WERI-Rb-1 (cell line): ENCODE results near the gene AHNAK.

ENCODE experiments used
- DNase-seq: peaks from one replicate; pipeline ENCODE4 v3.0.0-alpha.2; 2020
- H3K27ac ChIP-seq: fragments of 250-450 bp; sonication (Bioruptor Pico); 2 replicates; pipeline ENCODE4 v1.5.1; 2020; ENCODE audit warnings: mild to moderate bottlenecking, moderate library complexity
- H3K27me3 ChIP-seq: fragments of 250-450 bp; sonication (Bioruptor Pico); 2 replicates; pipeline ENCODE4 v1.5.1; 2021; ENCODE audit warnings: mild to moderate bottlenecking, low read depth, moderate library complexity; ENCODE audit not compliant: insufficient read depth, severe bottlenecking
- H3K36me3 ChIP-seq: fragments of 250-450 bp; sonication (Bioruptor Pico); 2 replicates; pipeline ENCODE4 v1.5.1; 2020; ENCODE audit warnings: mild to moderate bottlenecking, moderate library complexity
- H3K4me3 ChIP-seq: 2 replicates; pipeline ENCODE4 v1.5.1; 2011; ENCODE audit warnings: low read depth, mild to moderate bottlenecking, control low read depth, low read length
- H3K9me3 ChIP-seq: fragments of 250-450 bp; sonication (Bioruptor Pico); 2 replicates; pipeline ENCODE4 v1.5.1; 2021; ENCODE audit warnings: mild to moderate bottlenecking, moderate library complexity; ENCODE audit not compliant: severe bottlenecking
- TF ChIP-seq, protein P1 (sequence below): IDR thresholded peaks from 2 replicates; pipeline ENCODE4 v1.5.1; 2011; ENCODE audit warnings: low read depth, mild to moderate bottlenecking, control low read depth, inconsistent platforms, low read length

The AHNAK gene

DNA sequence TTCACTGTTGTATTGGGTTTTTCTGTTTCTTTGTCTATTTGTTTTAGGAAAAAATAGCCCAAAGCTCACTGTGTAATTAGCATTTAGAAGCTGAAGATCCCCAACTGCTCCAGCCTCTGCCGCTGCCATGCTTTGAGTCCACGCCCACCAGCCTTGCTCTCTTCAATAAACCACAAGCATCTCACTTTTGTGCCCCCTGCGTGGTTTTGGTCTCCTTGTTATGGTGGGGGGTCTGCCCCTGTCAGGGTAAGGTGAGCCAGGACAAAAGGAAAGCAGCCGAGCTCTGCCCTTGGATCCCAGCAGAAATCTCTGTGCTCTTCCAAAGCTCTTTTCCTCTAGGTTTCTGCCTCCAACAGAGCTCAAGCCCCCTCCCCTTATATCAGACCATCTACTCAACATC is 123.6 kb downstream of the AHNAK start:
- no peak for DNase-seq
- H3K4me3 ChIP-seq = no peak overlapping the region
- no peaks in the 10 kb centered on the region for H3K27me3 ChIP-seq
- no peaks in the 10 kb centered on the region for H3K36me3 ChIP-seq
- TF ChIP-seq, protein P1, sequence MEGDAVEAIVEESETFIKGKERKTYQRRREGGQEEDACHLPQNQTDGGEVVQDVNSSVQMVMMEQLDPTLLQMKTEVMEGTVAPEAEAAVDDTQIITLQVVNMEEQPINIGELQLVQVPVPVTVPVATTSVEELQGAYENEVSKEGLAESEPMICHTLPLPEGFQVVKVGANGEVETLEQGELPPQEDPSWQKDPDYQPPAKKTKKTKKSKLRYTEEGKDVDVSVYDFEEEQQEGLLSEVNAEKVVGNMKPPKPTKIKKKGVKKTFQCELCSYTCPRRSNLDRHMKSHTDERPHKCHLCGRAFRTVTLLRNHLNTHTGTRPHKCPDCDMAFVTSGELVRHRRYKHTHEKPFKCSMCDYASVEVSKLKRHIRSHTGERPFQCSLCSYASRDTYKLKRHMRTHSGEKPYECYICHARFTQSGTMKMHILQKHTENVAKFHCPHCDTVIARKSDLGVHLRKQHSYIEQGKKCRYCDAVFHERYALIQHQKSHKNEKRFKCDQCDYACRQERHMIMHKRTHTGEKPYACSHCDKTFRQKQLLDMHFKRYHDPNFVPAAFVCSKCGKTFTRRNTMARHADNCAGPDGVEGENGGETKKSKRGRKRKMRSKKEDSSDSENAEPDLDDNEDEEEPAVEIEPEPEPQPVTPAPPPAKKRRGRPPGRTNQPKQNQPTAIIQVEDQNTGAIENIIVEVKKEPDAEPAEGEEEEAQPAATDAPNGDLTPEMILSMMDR = no peak
- H3K27ac ChIP-seq = no peak overlapping the region
- no peaks in the 10 kb centered on the region for H3K9me3 ChIP-seq

DNA sequence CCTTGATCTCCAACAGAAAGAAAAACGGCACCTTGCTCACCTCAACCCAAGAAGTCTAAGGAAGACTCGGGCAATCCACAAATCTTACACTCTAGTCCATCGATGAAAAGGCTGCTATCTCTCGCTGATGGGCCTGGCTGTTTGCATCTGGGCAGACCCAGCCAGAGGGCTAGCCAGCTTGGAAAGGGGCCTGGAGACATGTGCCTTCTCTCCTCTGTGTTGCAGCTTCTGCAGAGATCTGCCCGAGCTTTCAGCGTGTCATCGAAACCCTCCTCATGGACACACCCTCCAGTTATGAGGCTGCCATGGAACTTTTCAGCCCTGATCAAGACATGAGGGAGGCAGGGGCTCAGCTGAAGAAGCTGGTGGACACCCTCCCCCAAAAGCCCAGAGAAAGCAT is 124.6 kb downstream of the AHNAK start:
- no peaks in the 10 kb centered on the region for H3K9me3 ChIP-seq
- TF ChIP-seq, protein P1 = no peak
- no peak overlapping the region for H3K4me3 ChIP-seq
- H3K27ac ChIP-seq = no peak overlapping the region
- H3K36me3 ChIP-seq = no peaks in the 10 kb centered on the region
- no peaks in the 10 kb centered on the region for H3K27me3 ChIP-seq
- DNase-seq = no peak

DNA sequence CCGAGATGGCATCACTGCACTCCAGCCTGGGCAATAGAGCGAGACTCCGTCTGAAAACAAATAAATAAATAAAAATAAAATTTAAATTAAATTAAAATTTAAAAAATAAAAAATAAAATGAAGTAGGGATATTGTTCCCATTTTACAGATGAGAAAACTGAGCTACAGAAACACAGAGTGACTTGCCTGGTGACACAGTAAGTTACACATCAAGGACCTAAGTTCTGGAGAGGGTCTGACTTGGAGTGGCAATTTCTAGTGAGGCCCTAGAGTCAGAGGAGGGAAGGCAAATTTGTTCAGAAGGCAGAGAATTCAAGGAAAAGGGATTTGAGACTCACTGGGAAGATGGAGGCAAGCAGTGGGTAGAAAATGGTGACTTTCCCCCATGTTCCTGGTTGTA is 125.7 kb downstream of the AHNAK start:
- no peak for DNase-seq

DNA sequence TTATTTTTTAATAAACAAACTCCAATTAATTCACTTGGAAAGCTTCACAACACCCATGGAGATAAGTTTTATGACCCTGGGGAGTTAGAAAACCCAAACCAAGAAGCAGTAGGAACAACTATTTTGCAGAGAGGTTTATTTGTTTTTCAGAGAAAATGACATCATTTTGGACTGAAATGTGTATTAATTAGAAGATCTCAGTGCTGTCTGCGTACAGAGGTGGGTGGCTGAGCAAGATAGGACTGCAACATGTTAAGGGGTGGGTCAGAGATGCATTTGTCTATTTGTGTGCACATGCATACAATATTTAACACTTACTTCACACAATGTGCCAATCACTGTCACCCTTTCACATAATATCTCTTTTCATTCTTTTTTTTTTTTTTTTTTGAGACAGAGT is 126.7 kb downstream of the AHNAK start:
- H3K4me3 ChIP-seq = no peak overlapping the region
- no peaks in the 10 kb centered on the region for H3K27me3 ChIP-seq
- H3K36me3 ChIP-seq = no peaks in the 10 kb centered on the region
- no peak for DNase-seq
- TF ChIP-seq, protein P1 = no peak
- H3K27ac ChIP-seq = no peak overlapping the region
- no peaks in the 10 kb centered on the region for H3K9me3 ChIP-seq

More for the DNA sequence above, 125.7 kb downstream of the AHNAK start:
- Histone ChIP-seq H3K4me3 (no peak overlapping the region), H3K36me3 (no peaks in the 10 kb centered on the region), H3K27ac (no peak overlapping the region), H3K9me3 (no peaks in the 10 kb centered on the region), H3K27me3 (no peaks in the 10 kb centered on the region)
- TF ChIP-seq, protein P1 = no peak

DNA sequence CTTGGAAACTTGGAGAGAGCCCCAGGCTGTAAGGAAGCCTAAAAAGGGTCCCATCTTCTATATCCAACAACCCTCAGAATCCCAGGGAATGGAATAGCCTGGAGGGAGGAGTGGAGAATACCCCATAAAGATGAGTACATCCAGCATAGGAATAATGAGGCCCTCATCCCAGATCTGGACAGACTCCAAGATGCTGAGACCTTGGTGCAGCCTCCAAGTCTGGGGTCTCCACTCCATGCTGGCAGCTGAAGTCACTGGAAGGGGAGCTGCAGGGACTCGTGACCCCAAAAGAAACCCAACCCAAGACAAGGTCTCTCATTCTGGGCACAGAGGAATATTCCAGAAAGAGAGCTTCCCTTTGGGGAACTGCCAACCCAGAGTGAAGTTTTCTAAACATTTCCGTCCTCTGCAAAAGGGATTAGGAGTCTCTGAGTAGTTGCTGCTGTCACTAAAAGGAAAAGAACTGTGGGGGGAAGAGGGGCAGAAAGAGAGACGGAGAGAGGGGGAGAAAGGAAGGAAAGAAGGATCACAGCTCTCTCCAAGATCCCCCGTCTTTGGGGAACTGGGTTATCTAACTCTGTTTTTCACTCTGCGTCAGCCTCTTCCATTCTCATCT is 127.2 kb downstream of the AHNAK start:
- no peaks in the 10 kb centered on the region for H3K9me3 ChIP-seq
- no peak overlapping the region for H3K27ac ChIP-seq
- no peak for DNase-seq
- TF ChIP-seq, protein P1 = no peak
- H3K36me3 ChIP-seq = no peaks in the 10 kb centered on the region
- H3K4me3 ChIP-seq = no peak overlapping the region
- H3K27me3 ChIP-seq = no peaks in the 10 kb centered on the region

DNA sequence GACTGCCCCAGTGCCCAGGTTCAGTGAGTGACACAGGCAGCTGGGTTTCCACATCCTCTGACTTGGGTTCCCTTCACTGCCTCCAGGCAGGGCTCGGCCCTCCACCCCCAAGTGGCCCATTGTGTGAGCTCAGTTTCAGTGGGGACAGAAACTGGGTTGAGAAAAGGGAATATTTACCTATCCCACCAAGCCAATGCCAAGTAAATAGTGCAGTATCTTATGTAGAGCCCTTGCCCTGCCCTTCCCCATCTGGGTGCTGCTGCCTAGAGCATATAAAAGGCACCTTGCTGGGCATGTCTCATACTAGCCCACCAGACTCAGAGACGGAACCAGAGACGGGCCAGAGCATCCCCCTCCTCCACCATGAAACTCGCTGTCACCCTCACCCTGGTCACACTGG is 127.9 kb downstream of the AHNAK start, which contains the start of gene SCGB1A1:
Gene SCGB1A1 (plus strand): TSS at position 301 of the 400 bp plus-strand sequence. CDS start 63 bp downstream, at position 364.
- Histone ChIP-seq H3K9me3 (no peaks in the 10 kb centered on the region), H3K4me3 (no peak within 1 kb of the TSS), H3K36me3 (no peaks in the 10 kb centered on the region), H3K27me3 (no peaks in the 10 kb centered on the region), H3K27ac (no peak within 1 kb of the TSS)
- no peak for DNase-seq
- TF ChIP-seq, protein P1 = no peak
